Left lobe of liver (tissue), 2 donors: ENCODE results near the gene DDAH2. TPM values are rescaled to one million over a fixed set of nuclear protein-coding genes. Genes with fewer than 3 reads are reported as not detected.

Experiments
- ATAC-seq: fragments of 200-7000 bp; cut with Tn5 transposase; one replicate; pipeline ENCODE4 v1.9.1; 2020; ENCODE audit warnings: mild to moderate bottlenecking, moderate library complexity
- DNase-seq: peaks from one replicate; pipeline ENCODE4 v3.0.0-alpha.2; 2020; ENCODE audit warnings: low spot score
- total RNA-seq: library from RNA; stranded (reverse); gene quantifications from one replicate; pipeline ENCODE4 v1.2.1, GENCODE V29; 2021
- donor health status: DM: no; HTN: no; CAD: no; lungs with moderate emphysema.
- donor health status: DM: no; HTN: yes; CAD: no.

DDAH2 gene
- 22.2 TPM for total RNA-seq

GRCh38 chr6:31728767-31729514, at the start of gene DDAH2:
Gene DDAH2 (minus strand): TSS chr6:31729299. CDS start chr6:31729161, 138 bp downstream.
- ATAC-seq (peak; percentile 33), DNase-seq (no peak)

- ATAC-seq (no peak), DNase-seq (no peak)
Measured at GRCh38 chr6:31778193-31778592, 49.1 kb upstream of the DDAH2 start.

- ATAC-seq (no peak), DNase-seq (no peak)
Measured at GRCh38 chr6:31777667-31778050, 48.6 kb upstream of the DDAH2 start.

- peak; percentile 93 for DNase-seq
- peak; percentile 77 for ATAC-seq
Measured at GRCh38 chr6:31776989-31777666, 48.0 kb upstream of the DDAH2 start, which contains the start of gene VWA7. Gene VWA7 (minus strand): TSS chr6:31777328. CDS start chr6:31776779, 549 bp downstream.

GRCh38 chr6:31776485-31776988, 47.4 kb upstream of the DDAH2 start:
- ATAC-seq (no peak), DNase-seq (no peak)

GRCh38 chr6:31775633-31776484, 46.8 kb upstream of the DDAH2 start:
- DNase-seq (peak; percentile 76), ATAC-seq (peak; percentile 19)

GRCh38 chr6:31775184-31775583, 46.1 kb upstream of the DDAH2 start:
- DNase-seq (no peak), ATAC-seq (peak; percentile 25)

GRCh38 chr6:31771992-31772358, 42.9 kb upstream of the DDAH2 start:
- DNase-seq (no peak), ATAC-seq (no peak)

- ATAC-seq (no peak), DNase-seq (no peak)
Measured at GRCh38 chr6:31770860-31771259, 41.8 kb upstream of the DDAH2 start.

- peak; percentile 87 for DNase-seq
- peak; percentile 87 for ATAC-seq
Measured at GRCh38 chr6:31769684-31770371, 40.7 kb upstream of the DDAH2 start.

- DNase-seq = no peak
Measured at GRCh38 chr6:31768363-31769257, 39.5 kb upstream of the DDAH2 start.

GRCh38 chr6:31767096-31767645, 38.1 kb upstream of the DDAH2 start:
- DNase-seq (no peak), ATAC-seq (no peak)

More at GRCh38 chr6:31768363-31769257, 39.5 kb upstream of the DDAH2 start:
- ATAC-seq = no peak

GRCh38 chr6:31765910-31766794, 37.1 kb upstream of the DDAH2 start:
- ATAC-seq (no peak), DNase-seq (no peak)

GRCh38 chr6:31765559-31765909, 36.4 kb upstream of the DDAH2 start:
- no peak for ATAC-seq
- DNase-seq = no peak

GRCh38 chr6:31764198-31764597, 35.1 kb upstream of the DDAH2 start:
- DNase-seq (no peak), ATAC-seq (no peak)

GRCh38 chr6:31763619-31763940, 34.5 kb upstream of the DDAH2 start:
- DNase-seq = no peak

GRCh38 chr6:31762878-31763618, 33.9 kb upstream of the DDAH2 start:
- DNase-seq (no peak), ATAC-seq (no peak)

More at GRCh38 chr6:31763619-31763940, 34.5 kb upstream of the DDAH2 start:
- ATAC-seq = no peak

GRCh38 chr6:31762356-31762755, 33.3 kb upstream of the DDAH2 start, which contains the start of gene SAPCD1:
Gene SAPCD1 (plus strand): TSS chr6:31762656. CDS start chr6:31763055, 399 bp downstream.
- ATAC-seq (no peak), DNase-seq (no peak)
